Thyroid gland (tissue), 4 donors: ENCODE results near the gene RAB43.

Experiments used
- CTCF ChIP-seq, 6 experiments: fragments of 200-600 bp in 3 of 6; fragments of 450-650 bp in 3 of 6; sonication (generic) in 3 of 6; IDR thresholded peaks; one replicate each; pipeline ENCODE4 v1.5.1; 2016 to 2019; ENCODE audit warnings: antibody characterized with exemption in 6 of 6, mild to moderate bottlenecking in 2 of 6, inconsistent platforms in 1 of 6, moderate library complexity in 1 of 6
- POLR2A ChIP-seq, 2 donors: fragments of 450-650 bp; IDR thresholded peaks; one replicate each; pipeline ENCODE4 v1.6.1; 2017; ENCODE audit warnings: antibody characterized with exemption in 2 of 2, mild to moderate bottlenecking in 2 of 2, moderate library complexity in 1 of 2

- no peak for TF ChIP-seq CTCF (IDR thresholded peaks at IDR 0.05)
- no peak for TF ChIP-seq POLR2A (IDR thresholded peaks at IDR 0.05)
Observed at GRCh38 chr3:129077222-129077621, 44.4 kb downstream of the RAB43 start.
